Stimulated activated CD4-positive, alpha-beta T cell treated with anti-CD3 and anti-CD28 coated beads, TNF-alpha, amount 100 ng/mL, for 1 hour (primary cell): ENCODE data around the gene TENM4.
"Not testable (repeated sequence)": the region's sequence is repeated elsewhere in the genome, so short reads cannot be mapped to it uniquely, and the experiment has no call there.

Source experiments
- DNase-seq, 3 donors: peaks; one replicate each; pipeline ENCODE4 v3.0.0-alpha.2; 2020; ENCODE audit warnings: low read depth in 3 of 3, low spot score in 1 of 3

TENM4 gene

DNA sequence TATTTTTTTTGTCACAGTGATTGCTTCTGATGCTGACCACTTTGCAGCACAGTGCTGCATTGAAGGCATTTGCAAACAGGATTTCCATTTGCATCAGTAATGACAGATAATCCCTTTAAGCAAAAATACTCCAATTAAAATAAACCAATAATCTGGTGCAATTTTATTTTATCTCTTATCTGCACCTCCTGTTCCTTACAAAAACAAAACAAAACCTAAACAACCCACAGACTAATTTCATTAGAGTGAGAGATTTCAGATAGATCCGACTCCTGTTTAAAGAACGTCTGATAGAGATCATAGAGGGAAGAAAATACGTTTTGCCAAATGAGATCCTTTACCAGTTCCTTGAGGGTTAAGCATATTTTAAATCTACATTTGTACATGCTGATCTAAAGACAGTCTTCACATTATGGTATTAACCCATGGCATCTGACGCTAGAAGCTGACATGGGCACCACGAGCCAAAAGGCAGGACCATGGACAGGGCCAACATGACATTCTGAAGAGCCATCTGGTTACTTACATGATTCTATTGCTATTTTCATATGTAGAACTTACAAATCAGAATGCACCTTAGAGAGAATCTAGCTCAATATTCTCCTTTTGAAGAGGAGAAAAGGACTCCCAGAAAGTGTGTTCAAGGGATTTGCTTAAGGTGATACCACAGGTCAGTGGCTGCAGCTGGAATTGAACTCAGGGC, 580.0 kb downstream of the TENM4 start:
- no peak for DNase-seq

DNA sequence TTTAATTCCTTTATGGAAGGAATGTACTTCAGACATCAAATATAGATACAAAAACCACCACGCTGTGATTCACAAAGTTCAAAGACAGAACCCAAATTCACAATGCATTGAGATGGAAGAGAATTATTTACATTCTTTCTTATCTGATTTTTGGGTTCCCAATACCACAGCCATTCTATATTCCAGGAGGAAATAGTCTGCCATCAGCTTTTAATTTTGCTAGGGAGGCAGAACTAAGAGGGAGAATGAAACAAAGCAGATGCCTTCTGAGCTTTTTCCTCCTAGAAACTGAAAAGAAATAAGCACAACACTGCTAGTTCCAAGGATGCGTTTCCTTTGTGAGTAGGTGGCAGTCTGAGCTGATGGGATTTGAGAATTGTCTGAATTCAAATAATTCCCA, 583.1 kb downstream of the TENM4 start:
- DNase-seq, result no peak

- DNase-seq, result no peak
These were observed 584.6 kb downstream of the TENM4 start for GRCh38 chr11:78856211-78856610.

DNA sequence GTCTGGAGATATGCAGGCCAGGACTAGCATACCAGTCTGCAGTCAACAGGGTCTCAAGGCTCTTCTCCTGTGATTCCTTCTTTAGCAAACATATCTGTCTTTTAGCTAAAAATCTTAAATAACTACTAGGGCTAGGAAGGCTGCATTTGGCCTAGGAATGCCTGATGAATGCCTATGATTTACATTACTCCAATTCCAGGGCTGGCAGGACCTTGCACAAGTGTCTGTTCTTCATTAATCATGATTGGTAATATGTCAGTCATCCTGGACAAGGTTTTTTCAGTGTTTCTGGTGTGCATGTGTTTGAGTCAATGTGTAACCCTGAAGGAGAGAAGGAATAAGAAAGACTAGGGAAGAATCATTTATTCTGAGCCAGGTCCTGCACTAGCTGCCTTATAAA, 585.7 kb downstream of the TENM4 start:
- no peak for DNase-seq

- no peak for DNase-seq
These were observed 587.3 kb downstream of the TENM4 start for GRCh38 chr11:78853521-78853920.

- DNase-seq, result no peak
These were observed 588.8 kb downstream of the TENM4 start for GRCh38 chr11:78851878-78852586.

GRCh38 chr11:78850078-78850477, 590.8 kb downstream of the TENM4 start:
- no peak for DNase-seq

DNA sequence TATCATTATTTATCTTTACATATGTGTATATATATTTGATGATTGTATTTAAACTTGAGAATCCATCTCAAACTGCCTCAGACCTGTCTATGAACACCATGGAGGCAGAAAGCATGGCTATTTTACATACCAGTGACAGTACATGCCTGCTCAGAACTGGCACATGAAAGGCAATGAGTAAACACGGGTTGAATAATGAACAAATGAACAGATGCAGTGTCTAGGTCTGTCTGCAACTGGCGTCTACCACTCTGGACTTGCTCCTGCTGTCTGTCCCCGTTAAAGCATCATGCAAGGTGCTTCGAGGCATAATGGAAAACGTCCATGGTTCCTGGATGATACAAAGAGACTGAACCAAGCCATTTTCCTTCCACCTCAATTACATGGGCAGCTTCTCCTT, 594.6 kb downstream of the TENM4 start:
- no peak for DNase-seq

DNA sequence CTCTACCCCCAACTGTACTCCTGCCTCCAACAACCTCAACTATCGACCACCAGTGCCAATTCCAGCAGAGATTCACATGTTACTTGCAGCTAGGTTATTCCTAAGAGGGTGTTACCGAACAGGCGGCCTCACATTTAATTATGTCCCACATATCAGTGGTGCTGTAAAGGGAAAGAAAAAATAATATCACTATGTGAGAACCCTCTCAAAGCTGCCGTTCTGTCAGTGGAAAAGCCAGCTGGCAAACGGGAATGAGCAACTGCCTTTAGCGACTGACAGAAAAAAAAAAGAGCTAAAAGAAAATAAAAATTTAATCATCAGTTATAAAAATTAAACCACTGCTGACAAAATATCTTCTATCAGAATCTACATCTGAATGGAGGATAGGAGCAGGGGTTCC, 595.3 kb downstream of the TENM4 start:
- no peak for DNase-seq

GRCh38 chr11:78841456-78842060, 599.3 kb downstream of the TENM4 start:
- DNase-seq, result no peak

- DNase-seq, result no peak
These were observed 600.2 kb downstream of the TENM4 start for GRCh38 chr11:78840623-78841022.

GRCh38 chr11:78840200-78840599, 600.6 kb downstream of the TENM4 start:
- DNase-seq, result no peak

DNA sequence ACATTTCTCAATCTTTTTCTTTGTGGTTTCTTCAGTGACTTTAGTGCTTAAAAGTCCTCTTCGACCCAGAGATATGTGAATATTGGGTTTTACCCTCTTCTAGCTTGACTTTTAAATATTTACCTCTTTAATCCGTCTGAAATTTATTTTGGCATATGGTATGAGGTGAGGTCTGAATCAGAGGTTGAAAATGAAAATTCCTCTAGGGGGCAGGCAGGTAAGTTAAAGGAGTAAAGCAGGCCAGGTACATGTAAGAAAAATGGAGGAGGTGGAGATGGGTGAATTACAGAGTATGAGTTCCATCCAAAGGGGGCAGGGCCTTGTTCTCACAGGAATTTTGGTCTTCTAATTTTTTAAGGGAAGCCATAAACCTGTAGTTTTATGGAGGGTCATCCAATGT, 602.4 kb downstream of the TENM4 start:
- DNase-seq, result no peak

- DNase-seq, result no peak
These were observed 605.2 kb downstream of the TENM4 start for GRCh38 chr11:78835646-78836045.

GRCh38 chr11:78834886-78835285, 605.9 kb downstream of the TENM4 start:
- DNase-seq, result no peak

DNA sequence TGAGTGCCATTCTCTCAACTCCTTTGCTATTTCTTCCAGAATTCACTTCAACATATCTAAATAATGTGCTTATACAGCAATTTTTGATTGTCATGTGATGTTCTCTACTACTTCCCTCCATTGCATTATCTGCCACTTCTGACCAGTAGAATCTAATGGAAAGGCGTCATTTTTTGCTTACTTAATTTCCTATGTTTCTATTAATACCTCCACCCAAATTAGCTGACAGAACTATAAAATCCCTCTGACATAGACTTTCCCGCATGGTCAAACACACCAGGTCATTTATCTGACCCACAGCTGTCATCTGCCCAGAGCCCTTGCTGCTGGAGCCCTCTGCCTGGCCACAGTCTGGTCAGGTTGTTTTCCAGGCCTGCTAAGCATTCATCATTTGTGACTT, 607.6 kb downstream of the TENM4 start:
- no peak for DNase-seq

GRCh38 chr11:78832226-78832947, 608.4 kb downstream of the TENM4 start:
- DNase-seq, result no peak

- no peak for DNase-seq
These were observed 609.3 kb downstream of the TENM4 start for GRCh38 chr11:78831571-78831970.

- no peak for DNase-seq
These were observed 610.5 kb downstream of the TENM4 start for GRCh38 chr11:78830277-78830819.

- no peak for DNase-seq
These were observed 611.7 kb downstream of the TENM4 start for GRCh38 chr11:78829146-78829545.

DNA sequence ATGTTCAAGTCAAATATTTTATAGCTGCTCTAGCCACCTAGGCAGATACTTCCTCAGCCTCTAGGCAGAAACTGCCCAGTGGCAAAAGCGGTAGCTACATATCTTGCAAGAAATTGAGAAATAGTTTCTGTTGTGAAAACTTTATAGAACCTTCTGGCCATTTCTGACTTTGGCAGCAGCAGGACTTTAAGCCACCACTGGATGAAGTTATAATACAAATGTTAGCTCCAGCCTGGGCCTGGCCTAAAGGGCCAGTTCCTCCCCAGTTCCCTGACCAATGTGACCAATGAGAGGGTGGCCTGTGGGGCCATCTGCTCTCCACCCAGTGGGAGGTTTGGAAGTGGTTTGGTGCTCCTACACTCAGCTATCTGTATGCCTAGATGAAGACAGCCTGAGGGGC, 612.2 kb downstream of the TENM4 start:
- DNase-seq, result no peak

- DNase-seq, result not testable (repeated sequence)
These were observed 613.5 kb downstream of the TENM4 start for GRCh38 chr11:78827291-78827690.
